Stimulated activated CD8-positive, alpha-beta memory T cell treated with anti-CD3 and anti-CD28 coated beads, Interleukin-7, amount 100 ng/mL, for 4 hours (primary cell): Measurements from ENCODE around the gene PTPRN2.
"Not testable (repeated sequence)": the region's sequence is repeated elsewhere in the genome, so short reads cannot be mapped to it uniquely, and the experiment has no call there.

Experiments used
- DNase-seq, 2 donors: peaks; one replicate each; pipeline ENCODE4 v3.0.0-alpha.2; 2020; ENCODE audit warnings: low read depth in 2 of 2

The PTPRN2 gene

DNA sequence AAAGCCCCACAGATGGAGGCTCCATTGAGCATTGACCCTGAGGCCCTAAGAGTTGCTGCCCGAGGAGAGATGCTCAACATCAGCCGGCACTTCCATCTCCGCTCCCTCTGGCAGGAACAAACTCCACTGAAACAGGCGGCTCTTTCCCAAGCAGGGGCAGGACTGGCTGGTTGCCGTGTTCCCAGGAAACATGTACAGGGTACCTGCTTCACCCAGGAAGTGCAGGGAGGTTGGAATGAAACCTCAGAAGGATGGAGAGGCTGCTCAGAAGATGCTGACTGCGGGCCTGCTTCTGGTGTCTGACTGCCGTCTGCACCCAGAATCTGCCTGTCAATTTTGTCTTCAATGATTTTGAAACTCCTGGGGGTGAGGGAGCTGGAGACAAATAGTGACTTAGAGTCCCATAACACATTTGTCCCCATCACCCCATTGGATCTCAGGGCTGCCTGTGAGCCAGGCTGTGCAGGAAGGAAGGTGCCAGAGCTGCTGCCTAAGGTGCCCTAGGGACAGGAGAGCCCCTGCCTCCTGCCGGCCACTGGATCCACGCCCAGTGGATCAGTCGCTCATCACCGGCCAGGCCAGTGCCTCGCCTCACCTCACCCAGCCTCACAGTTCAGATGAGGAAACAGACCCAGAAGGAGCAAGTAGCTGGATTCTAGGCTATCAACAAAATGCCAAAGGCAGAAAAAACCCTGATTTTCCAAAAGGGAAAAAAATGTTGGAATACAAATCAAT, 237.3 kb downstream of the PTPRN2 start:
- no peak for DNase-seq

DNA sequence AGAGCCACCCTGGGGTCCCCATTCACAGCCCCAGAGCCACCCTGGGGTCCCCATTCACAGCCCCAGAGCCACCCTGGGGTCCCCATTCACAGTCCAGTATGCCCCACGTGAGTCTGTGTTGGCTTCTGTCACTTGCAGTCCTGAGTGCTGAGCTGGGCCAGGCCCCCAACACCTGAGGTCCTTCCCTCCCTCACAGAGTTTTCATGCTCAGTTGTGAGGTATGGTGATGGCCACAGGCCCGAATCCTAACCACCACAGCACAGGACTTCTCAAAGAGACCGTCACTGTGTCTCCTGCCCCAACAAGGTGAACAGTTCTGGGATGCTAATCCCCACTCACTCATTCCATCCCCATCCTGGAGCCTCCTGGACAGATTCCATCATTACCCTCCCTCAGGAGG, 239.2 kb downstream of the PTPRN2 start:
- DNase-seq, result no peak

DNA sequence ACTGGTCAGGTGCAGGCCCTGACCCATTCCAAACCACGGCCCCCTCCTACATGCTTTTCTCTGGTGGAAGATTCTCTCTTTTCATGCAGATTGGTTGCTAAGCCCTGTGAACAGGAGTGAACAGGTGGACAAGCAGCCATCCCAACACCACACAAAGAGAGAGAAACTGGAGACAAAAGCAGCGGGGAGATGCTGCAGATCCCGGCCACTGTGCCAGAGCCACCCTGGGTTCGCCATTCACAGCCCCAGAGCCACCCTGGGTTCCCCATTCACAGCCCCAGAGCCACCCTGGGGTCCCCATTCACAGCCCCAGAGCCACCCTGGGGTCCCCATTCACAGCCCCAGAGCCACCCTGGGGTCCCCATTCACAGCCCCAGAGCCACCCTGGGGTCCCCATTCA, 239.6 kb downstream of the PTPRN2 start:
- DNase-seq, result not testable (repeated sequence)

DNA sequence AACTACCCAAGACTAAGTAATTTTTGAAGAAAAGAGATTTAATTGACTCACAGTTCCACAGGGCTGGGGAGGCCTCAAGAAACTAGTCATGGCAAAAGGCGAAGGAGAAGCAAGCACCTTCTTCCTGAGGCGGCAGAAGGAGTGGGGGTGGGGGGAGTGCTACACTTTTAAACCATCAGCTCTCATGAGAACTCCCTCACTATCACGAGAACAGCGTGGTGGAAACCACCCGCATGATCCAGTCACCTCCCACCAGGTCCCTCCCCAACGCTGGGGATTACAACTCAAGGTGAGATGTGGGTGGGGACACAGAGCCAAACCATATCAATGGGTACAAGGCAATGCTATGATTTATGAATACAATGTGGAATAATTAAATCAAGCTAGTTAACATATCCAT, 241.9 kb downstream of the PTPRN2 start:
- no peak for DNase-seq

DNA sequence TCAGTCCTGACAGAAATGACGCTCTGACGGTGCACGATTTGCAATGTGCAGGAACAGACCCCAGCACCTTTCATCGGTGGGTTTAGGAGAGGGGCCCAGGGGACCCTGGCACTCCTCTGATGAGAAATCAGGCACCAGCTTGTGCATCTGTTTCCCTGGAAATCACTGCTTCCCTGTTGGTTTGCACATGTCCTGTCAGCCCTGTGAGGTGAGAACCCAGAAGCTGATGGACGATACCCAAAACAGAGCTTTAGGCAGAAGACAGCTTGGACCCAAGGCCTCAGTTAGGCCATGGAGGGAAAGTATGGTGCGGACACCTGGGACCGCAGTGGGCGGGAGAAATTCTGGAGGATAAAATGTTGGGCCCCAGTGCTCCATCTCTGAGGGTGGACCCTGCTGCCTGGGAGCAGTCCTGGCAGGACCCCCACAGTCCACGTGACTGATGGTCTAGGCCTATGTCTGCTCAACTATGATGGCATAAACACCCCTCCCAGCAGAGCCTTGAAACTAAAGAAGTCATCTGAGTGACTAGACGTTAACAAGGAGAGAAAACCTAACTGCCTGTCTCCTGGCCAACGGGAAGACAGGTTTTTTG, 242.8 kb downstream of the PTPRN2 start:
- DNase-seq, result no peak

DNA sequence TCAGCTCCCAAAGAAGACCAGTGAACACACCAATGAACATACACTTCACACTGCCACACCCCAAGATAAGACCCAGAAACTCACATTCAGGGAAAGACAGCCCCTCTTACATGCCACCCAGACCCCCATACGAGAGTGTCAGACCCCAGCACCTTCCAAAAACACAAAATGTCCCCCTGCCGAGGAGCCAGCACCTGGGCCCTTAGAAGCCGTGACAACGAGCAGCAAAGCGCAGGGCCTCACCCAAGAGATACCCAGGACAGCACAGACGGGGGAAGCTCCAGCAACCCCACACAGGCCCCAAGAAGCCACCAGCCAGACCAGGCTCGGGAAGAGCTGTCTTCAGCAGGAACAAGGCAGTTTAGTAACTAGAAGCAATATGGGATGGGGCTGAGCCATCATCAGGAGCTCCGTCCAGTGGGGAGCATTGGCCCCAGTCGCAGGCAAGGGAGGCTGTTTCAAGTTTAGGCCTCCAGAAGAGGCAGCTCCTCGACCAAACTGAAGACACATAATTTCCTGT, 243.6 kb downstream of the PTPRN2 start:
- DNase-seq, result no peak

DNA sequence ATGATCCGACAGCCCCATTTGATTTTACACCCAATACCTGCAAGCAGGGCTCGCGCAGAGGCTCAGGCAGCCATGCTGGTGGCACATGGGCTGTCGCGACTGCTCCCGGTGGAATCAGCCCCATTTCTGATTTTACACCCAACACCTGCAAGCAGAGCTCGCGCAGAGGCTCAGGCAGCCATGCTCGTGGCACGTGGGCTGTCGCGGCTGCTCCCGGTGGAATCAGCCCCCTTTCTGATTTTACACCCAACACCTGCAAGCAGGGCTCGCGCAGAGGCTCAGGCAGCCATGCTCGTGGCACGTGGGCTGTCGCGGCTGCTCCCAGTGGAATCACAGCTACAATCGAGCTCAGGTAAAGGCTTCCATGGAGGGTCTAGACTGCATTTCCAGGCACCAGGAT, 244.1 kb downstream of the PTPRN2 start:
- no peak for DNase-seq

DNA sequence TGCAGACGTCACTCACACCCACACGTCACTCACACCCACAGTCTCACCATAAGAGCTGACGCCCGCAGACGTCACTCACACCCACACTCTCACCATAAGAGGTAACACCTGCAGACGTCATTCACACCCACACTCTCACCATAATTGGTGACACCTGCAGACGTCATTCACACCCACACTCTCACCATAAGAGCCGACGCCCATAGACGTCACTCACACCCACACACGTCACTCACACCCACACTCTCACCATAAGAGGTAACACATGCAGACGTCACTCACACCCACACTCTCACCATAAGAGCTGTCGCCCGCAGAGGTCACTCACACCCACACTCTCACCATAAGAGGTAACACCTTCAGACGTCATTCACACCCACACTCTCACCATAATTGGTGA, 246.5 kb downstream of the PTPRN2 start:
- DNase-seq, result not testable (repeated sequence)

DNA sequence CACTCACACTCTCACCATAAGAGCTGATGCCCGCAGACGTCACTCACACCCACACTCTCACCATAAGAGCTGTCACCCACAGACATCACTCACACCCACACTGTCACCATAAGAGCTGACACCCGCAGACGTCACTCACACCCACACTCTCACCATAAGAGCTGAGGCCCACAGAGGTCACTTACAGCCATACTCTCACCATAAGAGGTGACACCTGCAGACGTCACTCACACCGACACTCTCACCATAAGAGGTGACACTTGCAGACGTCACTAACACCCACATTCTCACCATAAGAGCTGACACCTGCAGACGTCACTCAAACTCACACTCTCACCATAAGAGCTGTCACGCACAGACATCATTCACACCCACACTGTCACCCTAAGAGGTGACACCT, 250.7 kb downstream of the PTPRN2 start:
- not testable (repeated sequence) for DNase-seq

DNA sequence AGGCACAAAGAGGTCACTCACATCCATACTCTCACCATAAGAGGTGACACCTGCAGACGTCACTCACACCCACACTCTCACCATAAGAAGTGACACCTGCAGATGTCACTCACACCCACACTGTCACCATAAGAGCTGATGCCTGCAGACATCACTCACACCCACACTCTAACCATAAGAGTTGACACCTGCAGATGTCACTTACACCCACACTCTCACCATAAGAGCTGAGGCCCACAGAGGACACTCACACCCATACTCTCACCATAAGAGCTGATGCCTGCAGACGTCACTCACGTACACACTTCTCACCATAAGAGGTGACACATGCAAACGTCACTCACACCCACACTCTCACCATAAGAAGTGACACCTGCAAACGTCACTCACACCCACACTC, 255.1 kb downstream of the PTPRN2 start:
- DNase-seq, result not testable (repeated sequence)

DNA sequence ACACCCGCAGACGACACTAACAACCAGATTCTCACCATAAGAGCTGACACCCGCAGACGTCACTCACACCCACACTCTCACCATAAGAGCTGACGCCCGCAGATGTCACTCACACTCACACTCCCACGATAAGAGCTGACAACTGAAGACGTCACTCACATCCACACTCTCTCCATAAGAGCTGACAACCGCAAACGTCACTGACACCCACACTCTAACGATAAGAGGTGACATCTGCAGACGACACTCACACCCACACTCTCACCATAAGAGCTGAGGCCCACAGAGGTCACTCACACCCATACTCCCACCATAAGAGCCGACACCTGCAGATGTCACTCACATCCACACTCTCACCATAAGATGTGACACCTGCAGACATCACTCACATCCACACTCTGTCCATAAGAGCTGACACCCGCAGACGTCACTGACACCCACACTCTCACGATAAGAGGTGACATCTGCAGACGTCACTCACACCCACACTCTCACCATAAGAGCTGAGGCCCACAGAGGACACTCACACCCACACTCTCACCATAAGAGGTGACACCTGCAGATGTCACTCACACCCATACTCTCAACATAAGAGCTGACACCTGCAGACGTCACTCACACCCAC, 255.7 kb downstream of the PTPRN2 start:
- not testable (repeated sequence) for DNase-seq

DNA sequence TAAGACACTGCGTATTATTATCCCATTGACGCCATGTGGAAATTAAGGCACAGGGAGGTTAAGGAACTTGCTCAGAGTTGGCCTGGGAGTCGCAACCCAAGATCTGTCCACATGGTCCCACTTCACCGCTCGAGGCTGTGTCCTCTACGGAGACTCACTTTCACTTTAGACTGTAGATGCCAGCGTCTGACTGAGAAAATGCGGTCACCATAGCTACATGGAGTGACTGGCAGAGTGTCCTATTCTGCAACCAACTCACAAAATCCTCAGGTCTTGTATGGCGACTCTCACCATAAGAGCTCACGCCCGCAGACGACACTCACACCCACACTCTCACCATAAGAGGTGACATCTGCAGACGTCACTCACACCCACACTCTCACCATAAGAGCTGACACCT, 257.9 kb downstream of the PTPRN2 start:
- no peak for DNase-seq

DNA sequence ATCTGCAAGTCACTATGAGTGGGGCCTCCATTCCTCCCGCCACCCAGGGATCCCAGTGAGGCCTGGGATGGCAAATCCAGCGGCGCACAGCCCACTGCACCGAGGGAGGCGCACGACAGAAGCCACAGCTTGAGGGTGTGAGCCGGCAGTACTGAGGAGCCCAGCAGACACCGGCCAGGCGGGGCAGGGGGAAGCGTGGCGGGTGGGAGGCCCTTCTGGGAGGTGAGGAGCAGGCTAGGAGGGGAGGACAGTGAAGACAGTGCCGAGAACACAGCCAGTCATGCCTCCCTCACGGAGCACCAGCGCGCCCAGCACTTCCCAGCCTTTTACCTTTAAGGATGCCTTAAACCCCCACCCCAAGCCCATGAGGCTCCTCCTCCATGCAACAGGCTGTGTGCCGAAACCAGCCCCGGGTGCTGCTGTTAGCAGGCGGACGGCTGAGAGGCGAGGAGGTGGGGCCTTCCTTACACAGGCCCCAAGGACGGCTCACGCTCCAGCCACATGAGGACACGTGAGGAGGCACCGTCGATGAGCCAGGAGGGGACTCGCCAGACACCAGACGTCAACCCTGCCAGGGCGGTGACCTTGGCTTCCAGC, 258.5 kb downstream of the PTPRN2 start:
- DNase-seq, result no peak

DNA sequence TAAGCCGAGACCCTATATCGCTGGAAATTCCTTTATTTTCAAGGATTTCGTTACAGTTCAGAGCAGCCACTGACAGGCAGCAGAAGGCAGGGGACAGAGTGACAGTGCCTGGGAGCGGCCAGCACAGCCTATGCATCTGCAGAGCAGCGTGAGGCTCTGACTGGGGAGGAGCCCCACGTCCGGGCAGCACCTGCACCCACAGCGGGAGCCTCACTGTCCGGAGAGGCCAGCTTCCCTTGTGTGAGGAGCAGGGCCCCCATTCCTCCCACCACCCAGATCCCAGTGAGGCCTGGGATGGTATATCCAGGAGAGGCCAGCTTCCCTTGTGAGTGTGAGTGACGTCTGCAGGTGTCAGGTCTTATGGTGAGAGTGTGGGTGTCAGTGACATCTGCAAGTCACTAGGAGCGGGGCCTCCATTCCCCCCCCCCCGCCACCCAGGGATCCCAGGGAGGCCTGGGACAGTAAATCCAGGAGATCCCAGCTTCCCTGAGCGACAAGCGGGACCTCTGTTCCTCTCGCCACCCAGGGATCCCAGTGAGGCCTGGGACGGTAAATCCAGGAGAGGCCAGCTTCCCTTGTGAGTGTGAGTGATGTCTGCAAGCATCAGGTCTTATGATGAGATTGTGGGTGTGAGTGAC, 259.1 kb downstream of the PTPRN2 start:
- no peak for DNase-seq

DNA sequence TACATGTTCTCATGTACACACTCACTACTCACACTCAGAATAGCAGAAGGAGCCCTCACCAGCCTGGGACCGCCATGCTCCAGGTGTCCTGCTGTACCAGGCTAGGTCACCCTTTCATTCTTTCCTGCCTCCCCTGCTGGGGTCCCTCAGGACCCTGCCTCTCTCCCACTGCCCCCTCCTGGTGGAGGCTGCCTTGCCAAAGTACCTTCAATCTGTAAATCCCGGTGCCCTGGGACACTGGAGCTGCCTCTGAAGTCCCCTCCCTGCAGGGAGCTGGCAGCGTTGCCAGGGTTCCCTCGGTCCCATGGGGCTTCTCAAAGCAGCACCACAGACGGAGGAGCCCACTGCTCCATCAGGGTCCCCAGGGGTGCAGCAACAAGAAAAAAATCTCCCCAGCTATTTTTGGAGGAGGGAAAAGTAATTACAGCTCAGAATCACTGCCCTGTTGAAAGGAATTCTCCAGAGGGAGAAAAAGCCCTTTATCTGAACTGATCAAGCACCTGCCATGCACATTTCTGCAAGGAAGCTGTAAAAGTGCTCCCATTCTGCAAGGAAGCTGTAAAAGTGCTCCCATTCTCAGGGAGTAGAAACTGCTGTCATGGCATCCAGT, 259.9 kb downstream of the PTPRN2 start:
- no peak for DNase-seq

DNA sequence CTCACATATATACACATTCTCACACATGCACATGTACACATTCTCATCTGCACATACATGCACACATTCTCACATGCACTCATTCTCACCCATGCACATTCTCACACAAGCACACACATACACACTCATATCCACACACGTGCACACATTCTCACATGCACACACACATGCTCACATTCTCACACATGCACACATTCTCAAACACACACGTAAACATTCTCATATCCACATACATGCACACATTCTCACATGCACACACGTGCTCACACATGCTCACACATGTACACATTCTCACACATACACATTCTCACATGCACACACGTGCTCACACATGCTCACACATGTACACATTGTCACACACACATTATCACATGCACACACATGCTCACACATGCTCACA, 260.6 kb downstream of the PTPRN2 start:
- no peak for DNase-seq

DNA sequence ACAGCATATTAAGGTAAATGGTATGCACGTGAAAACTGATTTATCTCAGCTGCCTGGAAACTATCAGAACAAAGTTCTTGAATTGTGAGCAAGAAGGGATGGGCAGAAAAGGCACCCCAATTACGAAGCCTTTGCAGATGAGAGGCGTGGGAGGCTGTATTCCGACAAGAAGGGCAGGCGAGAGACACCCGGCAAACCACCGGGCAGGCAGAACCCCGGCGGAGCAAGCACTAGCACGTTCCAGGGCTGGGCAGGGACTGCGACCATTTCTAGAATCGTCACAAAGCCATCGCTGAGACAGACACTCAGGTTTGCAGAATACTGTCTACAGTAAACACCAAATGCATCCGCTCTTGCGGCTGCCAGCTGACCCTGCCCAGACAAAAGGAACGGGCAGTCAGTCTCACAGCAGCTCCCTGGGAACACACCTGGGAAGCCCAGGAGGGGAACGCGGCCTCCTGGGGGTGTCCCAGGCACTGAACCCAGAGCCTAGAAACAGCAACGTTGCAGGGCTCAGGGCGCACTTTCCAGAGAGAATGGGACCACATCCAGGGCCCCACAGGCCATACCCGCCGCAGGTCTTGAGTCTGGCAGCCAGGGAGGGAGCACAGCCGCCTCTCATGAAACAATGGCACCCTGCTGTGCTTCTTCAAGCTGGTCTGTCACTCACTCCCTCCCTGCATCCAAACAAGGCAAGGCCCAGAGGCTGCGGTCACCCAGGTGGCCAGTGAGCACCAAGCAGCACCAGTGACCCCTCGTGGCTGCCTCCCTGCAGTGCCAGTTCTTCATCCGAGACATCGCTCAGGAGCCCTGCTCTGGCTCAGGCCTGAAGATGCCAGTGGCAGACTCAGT, 261.9 kb downstream of the PTPRN2 start:
- no peak for DNase-seq

DNA sequence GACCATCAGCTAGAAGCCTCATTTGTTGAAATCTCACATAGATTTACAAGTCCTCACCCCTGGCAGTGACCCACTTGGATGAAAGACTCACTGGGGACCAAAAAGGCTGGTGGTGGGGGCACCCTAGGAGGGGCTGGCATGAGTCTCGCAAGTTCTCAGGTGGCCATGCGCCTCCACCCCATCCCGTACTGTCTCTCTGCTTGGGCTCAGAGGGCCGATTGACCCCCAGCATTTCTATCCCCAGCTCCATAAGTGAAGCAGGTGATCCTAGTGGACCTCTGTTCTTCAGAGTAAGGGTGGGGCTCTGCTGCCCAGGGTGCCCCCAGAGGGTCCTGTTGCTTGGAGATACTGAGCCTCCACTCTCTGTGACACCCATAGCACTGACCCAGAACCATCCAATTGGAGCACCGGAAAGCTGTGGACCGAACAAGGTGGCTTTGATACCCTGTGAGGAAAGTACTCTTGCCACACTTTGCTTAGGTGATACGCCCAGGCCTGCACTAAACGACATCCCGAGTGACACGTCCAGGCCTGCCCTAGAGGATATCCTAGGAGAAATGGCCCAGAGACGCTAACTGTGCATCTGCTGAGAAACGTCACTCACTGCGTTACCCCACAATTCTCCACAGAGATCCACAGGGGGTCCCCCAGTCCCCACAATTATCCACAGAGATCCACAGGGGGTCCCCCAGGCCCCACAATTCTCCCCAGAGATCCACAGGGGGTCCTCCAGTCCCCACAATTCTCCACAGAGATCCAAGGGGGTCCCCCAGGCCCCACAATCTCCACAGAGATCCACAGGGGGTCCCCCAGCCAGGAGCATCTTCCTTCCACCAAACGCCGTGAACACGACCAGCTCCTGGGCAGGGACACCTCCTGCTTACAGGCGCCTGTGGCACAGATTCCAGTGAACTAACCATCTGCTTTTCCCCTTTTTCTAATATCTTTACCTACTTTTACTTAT, 262.9 kb downstream of the PTPRN2 start:
- DNase-seq, result no peak

DNA sequence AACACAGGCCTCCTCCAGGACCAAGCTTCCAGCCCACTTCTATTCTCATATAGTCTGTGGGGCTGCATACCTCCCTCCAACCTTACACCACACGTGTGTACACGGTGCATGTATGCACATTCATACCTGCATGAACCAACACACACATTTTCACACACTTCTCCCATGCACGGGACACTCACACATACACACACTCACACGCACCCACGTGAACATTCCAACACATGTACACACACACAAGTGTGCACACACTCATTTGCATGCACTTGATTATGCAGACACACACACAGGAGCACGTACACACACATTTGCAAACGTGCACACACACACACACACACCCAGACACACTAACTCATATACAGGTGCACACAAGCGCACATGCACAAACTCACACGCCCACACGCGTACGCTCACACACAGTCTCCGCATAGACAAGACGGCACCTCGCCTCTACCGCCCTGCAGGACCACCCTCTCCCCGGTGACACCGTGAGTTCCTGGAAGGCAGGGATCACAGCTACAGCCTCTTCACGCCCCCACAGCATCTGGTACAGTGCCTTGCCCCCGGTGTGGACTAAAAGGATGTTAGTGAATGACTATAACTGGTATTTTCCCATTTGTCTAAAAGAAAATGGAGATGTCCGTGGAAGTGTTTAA, 263.8 kb downstream of the PTPRN2 start:
- DNase-seq, result no peak
